ENCODE results near the gene ARSD. TPM values are rescaled to one million over a fixed set of nuclear protein-coding genes. Genes with fewer than 3 reads are reported as not detected.
A peak's percentile ranks its signal among the peaks of the same experiment; 100 is the strongest.
"Not testable (repeated sequence)": the region's sequence is repeated elsewhere in the genome, so short reads cannot be mapped to it uniquely, and the experiment has no call there.

ARSD gene, protein sequence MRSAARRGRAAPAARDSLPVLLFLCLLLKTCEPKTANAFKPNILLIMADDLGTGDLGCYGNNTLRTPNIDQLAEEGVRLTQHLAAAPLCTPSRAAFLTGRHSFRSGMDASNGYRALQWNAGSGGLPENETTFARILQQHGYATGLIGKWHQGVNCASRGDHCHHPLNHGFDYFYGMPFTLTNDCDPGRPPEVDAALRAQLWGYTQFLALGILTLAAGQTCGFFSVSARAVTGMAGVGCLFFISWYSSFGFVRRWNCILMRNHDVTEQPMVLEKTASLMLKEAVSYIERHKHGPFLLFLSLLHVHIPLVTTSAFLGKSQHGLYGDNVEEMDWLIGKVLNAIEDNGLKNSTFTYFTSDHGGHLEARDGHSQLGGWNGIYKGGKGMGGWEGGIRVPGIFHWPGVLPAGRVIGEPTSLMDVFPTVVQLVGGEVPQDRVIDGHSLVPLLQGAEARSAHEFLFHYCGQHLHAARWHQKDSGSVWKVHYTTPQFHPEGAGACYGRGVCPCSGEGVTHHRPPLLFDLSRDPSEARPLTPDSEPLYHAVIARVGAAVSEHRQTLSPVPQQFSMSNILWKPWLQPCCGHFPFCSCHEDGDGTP
- total RNA-seq: 110 TPM

DNA sequence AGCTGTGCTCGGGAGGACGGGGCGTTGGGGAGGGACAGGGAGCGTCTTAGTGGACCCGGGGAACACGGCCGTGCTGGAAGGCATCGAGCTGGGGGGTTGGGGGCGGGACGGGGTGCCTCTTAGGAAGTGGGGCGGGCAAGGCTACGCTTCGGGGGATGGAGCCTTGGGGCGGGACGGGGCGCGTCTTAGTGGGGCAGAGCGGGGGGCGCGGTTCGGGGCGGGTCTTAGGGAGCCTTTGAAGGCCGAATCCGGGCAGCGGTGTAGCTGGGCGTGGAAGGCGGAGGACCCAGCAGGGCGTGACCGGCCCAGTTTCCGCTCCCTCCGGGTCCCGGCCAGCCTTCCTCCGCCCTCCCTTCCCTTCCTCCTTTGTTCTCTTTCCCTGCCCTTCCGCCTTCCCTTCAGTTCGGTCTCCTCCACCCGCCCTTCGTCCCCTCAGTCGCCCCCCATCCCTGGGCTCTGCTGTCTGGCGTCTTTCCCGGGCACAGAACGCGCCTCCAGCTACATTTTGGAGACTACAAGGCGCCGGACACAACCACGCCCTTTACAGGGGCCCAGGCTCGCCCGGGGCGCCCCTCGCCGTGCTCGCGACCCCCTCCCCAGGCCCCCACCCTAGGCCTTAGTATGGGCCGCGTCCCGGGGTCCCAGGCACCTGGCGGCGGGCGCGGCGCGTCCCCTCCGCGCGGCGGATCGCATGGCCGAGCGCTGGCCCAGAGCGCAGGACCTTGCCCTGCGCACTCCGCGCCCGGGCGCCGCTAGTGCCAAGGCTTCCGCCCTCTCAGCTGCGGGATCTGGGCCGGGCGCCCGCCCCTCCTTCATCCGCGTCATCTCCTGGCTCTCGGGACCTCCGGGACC, at the start of gene ARSD:
ARSD (minus strand) TSS at position 757 of the 852 bp plus-strand sequence; CDS start at position 693, 64 bp downstream.
- peak; percentile 96 for DNase-seq (ENCODE audit: low spot score)

DNA sequence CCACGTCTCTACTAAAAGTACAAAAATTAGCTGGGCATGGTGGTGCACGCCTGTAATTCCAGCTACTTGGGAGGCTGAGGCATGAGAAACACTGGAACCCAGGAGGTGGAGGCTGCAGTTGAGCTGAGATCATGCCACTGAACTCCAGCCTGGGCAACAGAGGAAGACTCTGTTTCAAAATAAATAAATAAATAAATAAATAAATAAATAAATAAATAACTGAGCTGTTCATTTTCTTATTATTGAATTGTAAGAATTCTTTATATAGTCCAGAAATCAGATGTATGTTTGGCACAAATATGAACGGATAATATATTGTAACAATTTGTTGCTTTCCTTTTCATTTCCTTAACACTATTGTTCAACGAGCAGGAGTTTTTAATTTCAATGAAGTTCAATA, 49.5 kb upstream of the ARSD start:
- DNase-seq (ENCODE audit: low spot score): not testable (repeated sequence)

DNA sequence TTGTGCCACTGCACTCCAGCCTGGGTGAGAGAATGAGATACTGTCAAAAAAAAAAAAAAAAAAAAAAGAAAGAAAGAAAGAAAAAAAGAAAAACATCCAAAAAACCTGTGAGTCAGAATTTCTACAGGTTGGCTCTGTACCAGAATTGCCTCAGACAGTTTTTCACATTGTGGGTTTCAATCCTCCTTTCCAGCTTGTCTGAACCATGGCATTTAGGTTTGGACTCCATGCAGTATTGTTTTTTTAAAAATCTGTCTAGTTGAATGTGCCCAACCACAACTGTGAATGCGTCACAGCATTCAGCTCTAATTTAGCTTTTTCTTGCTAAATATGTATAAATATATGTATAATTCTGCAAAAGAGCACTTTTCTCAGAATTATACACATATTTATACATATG, 45.8 kb upstream of the ARSD start:
- no peak for DNase-seq (ENCODE audit: low spot score)

DNA sequence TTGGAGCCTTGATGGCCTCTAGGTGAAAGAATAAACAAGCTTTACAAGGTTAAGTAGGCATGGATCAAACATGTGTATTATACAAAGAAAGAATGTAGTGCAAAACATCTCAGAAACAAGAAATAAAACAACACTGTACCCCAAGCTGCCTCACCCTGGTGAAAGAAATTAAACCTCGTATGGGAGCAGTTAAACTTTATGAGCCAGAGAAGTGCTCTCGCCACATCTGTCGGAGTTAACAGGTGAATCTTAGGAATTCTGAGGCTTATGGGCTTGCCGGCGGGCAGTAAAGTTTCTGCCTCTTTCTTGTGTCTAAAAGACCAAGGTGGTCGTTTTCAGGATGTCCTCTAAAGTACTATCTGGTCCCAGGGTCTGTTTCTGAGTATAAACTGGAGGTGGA, 43.3 kb upstream of the ARSD start:
- no peak for DNase-seq (ENCODE audit: low spot score)

DNA sequence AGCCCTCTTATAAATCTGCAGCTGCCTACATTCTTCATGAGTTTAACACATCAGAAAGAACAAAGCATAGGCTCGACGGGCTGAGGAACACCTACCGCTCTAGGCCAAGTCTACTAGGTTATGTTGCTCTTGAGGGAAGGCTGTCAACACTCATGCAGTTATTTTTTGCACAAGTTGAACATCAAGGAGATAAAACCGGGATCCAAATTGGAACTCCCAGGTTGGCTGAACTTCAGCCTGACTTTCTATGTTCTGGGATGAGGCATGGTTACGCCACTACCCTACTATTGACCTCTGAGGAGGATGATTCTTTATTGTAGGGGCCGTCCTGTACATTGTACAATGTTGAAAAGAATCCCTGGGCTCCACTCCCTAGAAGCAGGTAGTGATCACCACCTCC, 39.9 kb upstream of the ARSD start:
- DNase-seq (ENCODE audit: low spot score): no peak

DNA sequence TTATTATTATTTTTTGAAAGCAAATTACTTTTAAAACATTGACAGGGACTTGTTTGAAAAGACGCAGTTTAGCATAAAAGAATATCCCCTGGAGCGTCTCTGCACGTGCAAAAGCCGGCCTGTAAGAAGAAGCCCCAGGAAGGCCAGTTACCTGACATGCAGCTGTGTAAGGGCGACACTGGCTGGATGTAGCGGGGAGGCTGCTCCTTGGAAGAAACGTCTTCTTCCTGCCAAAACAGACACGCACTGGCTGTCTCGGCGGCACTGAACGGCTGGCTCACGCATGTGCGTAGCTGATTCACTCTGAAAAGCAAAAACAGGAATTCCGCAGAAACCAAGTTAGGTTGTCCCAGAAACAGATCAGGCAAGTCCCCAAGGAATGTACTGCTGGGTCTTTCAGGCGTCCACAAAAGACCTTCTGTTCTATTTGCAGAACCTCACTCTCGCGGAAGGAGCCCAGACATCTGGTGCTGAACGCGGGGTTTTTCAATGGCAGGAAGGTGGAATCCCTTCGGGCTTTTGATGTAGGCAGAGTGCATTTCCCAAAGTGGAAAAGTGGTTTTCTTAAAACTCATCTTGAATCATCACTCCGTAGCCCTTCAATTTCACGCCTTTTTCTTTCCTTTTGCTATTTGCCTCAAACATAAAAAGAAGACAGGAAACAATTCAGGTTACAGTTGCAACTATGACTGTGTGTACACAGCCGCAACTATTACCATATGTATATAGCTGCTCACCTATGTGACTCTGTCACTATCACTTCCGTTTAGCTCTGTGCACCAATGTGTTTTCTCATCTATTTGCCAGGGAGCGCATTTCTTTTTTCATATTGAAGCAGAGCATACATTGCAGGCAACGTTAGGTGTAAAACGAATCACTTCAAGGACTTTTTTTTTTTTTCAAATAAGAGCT, 39.1 kb upstream of the ARSD start:
- DNase-seq (ENCODE audit: low spot score): peak; percentile 51

DNA sequence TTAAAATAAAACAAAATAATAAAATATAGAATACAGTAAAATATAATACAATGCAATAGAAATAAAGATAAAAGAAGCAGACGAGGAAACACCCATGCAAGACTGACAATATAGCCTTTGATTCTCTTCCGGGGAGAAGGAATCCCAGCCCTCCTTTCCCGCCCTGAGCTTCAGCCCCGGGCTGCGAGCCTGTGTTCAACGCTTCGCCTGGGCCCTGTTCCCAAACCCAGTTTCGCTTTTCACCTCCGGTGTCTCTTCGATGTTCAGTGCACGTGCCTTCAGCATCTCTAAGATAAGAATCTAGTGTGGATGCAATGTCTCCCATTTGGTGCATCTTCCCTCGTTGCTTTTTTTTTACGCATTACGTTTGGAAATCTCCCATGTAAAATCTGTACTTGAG, 38.4 kb upstream of the ARSD start:
- DNase-seq (ENCODE audit: low spot score): no peak

DNA sequence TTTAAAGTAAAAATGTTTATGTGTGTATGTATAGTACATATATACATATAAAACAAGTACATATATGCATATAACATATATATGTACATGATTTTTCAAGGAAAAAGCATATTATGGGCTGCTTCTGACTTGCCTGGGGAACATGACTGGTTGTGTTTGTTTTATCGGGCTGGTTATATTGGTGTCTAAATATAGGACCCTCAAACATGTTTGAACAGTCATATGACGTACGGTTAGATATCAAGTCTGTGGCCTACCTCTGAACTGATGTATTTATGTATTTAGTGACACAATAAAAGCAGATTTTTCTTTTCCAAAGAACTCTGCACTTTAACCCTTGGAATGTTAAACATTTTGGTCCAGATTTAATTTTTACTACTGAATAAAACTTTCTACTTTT, 37.9 kb upstream of the ARSD start:
- DNase-seq (ENCODE audit: low spot score): no peak

DNA sequence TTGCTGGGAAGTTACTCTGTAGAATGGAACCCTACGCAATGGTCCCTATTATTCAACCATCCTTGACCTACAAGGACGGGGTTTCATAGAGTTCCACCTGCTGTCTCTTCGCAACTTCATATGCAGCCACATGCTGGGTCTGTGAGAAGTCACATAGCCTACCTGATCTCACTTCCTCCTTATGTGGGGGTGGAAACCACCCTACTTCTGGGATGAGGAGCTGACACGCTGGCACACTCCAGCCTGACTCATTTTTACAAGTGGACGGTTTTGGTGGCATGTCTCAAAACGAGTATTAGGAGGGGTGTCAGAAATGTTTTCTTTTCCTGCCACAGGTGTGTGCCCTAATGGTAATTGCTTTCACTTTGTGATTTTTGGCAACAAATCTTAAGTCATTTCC, 36.8 kb upstream of the ARSD start:
- DNase-seq (ENCODE audit: low spot score): no peak

DNA sequence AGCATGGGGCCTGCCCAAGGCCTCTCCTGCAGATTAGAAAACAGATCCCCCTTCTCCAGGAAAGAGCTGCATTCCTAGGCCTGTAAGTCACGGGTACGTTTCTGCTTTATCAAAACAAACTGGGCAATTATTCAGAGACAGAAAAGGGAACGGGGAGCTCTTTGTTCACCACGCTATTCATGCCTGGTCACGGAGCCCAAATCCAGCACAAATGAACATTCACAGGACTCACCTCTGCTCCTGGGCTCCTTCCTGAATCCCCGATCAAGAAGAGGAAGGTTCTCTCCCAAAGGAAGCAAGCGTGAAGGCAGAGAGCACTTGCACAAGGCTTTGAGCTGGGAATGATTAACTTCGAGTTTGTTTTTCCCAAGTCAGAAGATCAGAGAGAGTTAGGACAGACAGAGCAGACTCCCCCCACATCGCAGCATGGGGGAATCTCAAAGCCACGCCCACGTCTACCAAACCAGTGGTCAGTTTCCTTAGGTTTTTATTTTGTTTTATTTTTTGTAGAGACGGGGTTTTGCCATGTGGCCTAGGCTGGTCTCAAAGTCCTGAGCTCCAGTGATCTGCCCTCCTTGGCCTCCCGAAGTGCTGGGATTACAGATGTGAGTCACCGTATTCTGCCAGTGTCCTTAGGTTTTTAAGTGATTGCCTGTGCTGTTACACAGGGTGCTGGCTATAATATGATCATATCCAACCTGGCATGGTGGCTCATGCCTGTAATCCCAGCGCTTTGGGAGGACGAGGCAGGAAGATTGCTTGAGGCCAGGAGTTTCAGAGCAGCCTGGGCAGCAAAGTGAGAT, 35.1 kb upstream of the ARSD start:
- DNase-seq (ENCODE audit: low spot score): not testable (repeated sequence)

DNA sequence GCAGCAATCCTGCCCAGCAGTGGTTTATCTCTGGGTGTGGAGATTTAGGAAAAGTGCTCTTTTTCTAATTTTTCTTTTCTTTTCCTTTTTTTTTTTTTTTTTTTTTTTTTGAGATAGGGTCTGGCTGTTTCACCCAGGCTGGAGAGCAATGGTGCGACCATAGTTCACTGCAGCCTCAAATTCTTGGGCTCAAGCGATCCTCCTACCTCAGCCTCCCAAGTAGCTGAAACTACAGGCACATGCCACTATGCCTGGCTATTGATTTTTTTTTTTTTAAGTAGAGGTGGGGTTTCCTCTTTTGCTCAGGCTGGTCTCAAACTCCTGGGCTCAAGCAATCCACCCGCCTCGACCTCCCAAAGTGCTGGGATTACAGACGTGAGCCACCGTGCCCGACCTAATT, 34.3 kb upstream of the ARSD start:
- DNase-seq (ENCODE audit: low spot score): not testable (repeated sequence)

DNA sequence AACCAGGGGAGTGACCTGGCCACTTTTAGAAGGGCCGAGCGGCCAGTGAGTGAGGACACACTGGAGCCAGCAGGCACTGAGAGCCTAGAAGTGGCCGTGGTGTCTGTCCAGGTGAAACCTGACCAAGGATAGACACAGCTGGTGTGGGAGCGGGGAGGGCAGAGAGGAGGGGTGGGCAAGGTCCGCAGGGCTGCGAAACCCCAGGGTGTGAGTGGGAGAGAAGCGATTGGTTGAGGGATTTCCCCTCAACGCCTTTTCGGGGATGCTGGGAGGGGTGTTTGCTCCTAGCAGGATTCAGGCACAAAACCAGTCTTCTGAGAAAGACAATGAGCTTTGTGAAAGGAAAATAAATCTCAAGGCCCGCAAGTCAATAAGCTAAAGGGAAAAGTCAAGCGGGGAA, 33.2 kb upstream of the ARSD start:
- DNase-seq (ENCODE audit: low spot score): no peak

DNA sequence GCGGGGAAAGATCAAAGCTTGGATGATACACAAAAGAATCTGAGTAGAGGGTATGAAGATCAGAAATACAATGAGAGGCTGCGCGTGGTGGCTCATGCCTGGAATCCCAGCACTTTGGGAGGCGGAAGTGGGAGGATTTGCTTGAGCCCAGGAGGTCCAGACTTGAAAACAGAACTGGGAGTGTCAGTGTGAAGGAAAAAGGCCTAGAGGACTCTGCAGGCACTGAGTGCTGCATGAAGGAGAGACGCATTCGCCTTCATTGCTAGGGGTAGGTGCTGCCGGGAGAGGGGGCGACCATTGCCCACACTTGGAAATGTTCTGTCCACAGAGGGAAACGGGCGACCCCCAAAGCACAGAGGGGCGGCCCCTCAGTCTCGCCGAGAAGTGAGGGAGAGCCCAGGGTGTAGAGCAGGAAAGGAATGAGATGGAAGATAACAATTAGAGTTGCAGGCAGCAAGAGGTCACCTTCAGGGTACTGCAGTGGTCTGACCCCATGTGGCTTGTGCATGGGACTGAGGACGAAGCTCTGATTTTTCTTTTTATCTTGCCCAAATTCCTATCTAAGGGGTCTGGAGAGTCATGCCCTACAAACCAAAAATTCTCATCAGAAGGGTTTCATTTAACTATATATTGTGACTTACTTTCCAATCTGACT, 31.8 kb upstream of the ARSD start:
- no peak for DNase-seq (ENCODE audit: low spot score)

DNA sequence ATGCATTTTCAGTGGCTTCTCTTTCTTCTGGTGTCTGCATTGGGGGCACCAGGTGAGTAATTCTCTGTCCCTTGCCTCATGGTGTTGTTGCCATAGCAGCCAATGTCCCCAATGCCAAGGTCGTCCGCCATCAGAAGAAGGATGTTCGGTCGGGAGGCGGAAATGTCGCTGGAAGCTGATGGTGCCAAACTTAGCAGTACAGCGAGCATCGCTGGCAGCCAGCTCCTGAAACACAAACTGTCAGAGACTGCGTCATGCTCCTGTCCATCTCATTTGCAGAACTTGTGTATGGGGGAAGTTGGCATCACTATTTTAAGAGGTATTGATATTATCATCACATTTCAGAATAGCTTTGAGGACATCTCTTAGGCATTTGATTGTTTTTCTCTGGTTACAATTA, 29.1 kb upstream of the ARSD start:
- DNase-seq (ENCODE audit: low spot score): no peak

DNA sequence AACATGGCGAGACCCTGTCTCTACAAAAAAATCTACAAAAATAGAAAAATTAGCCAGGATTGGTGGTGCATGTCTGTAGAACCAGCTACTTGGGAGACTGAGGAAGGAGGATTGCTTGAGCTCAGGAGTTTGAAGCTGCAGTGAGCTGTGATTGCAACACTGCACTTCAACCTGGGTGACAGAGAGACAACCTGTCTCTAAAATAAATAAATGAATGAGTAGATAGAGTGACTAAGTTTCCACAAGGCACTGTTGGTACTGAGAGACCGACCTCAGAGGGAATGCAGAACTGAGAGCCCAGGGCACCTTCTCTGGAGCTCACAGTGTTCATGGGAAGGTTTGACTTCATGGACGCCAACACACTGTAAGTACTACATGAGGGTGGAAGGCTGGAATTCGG, 26.7 kb upstream of the ARSD start:
- DNase-seq (ENCODE audit: low spot score): no peak

DNA sequence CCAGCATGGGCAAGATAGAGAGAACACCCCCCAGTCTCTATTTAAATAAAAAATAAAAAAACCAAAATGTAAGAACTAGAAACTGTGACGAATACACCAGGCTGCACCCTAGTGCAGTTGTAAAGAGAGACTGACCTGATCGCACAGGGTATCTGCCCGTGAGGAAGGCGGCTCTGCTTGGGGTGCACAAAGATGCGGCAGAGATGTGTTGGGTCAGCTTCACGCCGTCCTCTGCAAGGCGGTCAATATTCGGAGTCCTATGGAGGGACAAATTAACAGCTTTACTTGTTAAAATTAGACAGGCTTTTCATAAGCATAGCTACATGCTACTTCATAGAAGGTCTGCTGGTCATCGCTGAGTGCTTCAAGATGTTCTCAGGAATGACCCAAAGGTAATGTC, 26.1 kb upstream of the ARSD start:
- no peak for DNase-seq (ENCODE audit: low spot score)

DNA sequence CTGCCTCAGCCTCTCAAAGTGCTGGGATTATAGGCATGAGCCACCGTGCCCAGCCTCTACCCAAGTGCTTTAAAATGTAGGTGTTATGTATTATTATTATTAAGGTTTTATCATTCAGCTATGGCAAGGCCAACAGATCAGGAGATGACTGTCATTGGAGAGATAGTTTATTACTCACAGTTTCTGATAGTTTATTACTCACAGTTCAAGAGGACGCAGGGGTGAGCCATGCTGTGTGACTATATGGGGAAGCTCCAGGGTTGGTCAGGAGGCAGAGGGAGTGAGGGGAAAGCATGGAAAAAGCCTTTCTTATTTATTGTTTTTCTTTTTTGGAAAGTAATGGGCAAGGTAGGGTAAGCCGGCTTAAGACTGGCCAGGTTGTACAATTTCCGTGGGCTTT, 25.4 kb upstream of the ARSD start:
- no peak for DNase-seq (ENCODE audit: low spot score)

DNA sequence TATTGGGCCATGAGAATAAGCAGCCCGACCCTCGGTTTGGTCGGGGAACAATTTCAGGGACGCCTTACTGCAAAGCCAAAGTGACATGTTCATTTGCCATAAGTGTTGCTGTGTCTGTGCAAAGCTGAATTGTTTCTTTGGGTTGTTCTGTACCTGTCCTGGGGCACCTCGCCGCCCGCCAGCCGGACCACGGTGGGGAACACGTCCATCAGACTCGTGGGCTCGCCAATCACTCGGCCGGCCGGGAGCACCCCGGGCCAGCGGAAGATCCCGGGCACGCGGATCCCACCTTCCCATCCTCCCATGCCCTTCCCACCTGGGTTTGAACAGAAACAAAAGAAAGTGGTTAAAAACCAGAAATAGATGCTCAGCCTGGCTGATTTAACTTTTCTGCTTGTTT, 8.8 kb upstream of the ARSD start:
- not testable (repeated sequence) for DNase-seq (ENCODE audit: low spot score)

DNA sequence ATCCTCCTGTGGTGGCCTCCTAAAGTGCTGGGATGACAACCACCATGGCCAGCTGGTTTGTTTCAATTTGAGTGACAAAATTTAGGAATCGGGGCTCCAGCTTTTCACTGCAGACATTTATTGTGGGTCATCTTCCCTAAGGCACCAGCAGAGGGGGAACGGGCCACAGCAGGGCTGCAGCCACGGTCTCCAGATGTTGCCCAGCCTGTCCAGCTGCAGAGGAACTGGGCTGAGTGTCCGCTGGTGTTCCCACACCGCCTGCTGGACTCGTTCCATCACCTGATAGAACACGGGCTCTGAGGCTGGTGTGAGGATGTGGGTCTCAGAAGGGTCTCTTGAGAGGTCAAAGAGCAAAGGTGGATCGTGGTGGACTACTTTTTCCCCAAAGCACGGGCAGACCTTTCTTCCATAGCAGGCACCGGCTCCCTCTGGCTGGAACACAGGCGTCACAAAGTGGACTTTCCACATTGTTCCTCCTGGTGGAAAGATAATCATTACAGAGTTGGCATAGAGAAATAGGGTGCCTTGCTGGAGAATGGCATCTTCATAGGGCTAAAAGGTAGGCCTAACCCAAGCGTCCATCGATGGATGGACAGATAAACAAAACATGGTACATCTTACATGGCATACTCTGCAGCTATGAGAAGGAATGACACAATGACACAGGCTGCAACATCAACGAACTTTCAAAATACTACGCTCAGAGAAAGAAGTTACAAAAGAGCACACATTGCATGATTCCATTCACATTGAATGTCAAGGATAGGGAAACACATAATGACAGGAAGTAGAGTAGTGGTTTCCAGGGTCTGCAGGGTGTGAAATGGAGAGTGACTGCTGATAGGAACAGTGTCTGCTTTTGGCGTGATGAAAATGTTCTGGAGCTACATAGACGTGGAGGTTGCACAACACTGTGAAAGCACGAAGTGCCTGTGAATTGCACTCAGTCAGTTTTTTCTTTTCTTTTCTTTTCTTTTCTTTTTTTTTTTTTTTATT, 5.9 kb upstream of the ARSD start:
- DNase-seq (ENCODE audit: low spot score): no peak

Data from ureter (tissue), 1 donor.